CD4-positive, alpha-beta T cell treated with Interleukin-4 for 4 hours (primary cell): ENCODE data around the gene ALK.

Experiments used
- DNase-seq: peaks from one replicate; pipeline ENCODE4 v3.0.0-alpha.2; 2020

The ALK gene

DNA sequence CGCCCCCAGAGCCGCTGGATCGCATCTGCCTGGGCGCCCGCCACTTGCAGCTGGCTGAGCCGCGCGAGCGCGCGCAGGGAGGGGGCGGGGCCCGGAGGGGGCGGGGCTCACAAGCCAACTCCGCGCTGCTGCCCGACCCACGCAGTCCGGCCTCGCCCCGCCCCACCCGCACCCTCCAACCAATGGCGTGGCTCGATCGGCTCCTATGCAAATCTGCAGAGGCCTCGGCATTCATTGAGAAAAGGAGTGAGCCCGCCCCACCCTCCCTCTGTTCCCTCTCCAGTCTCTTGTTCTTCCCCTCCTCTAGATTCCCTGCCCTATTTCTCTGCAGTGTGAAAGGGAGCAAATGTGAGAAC is at the start of gene ALK:
TSS of gene ALK (minus strand) at position 27 of the 356 bp plus-strand sequence. CDS start 927 bp downstream, outside the sequence.
- DNase-seq = peak; percentile 28

DNA sequence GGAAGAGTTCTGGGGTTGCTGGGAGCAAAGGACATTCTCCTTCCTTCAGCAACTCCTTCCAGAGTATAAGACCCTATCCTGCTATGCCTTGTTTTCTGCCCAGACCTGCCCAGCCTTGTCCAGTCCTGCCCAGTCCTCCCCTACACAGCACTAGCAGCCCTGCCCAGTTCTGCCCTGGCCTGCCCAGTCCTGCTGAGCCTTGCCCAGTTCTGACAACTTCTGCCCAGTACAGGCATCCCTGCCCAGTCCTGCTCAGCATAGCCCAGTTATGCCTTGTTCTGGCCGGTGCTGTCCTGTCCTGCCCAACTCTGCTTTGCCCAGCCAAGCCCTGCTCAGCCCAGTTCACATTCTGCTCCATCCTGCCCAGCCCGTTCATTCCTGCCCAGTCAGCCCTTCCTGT is 44.9 kb upstream of the ALK start:
- no peak for DNase-seq

DNA sequence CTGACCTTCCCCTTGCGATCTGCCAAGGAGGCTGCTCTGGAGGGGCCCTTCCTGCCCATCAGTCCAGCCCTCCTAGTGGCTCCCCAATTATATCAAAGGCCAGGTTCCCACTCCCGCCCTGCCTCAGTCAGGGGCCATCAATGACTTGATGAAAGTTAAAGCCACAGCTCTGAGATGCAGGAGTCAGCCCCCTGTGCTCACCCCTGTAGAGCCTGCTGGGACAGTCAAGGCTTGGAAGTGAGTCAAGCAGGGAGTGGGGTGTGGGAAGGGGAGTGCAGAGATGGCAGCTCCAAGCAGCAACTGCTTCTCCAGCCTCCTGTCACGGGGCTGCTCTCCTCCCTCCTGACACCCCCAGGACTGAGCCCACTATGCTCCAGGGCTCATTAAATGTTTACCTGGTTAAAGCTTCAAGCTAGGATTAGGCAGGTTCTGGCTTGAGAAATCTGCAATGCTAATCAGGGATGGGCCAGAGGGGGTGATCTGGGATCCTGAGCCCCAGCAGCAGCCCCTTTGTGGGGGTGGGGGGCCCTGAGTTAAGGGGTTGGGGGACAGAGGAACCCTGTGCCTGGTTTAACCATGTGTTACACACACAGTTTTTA is 42.7 kb upstream of the ALK start:
- DNase-seq = no peak

- no peak for DNase-seq
These were observed 41.5 kb upstream of the ALK start for GRCh38 chr2:29962922-29963321.

- no peak for DNase-seq
These were observed 32.9 kb upstream of the ALK start for GRCh38 chr2:29954316-29954715.

- no peak for DNase-seq
These were observed 31.6 kb upstream of the ALK start for GRCh38 chr2:29952973-29953372.

GRCh38 chr2:29951576-29951975 is 30.2 kb upstream of the ALK start:
- DNase-seq = no peak

DNA sequence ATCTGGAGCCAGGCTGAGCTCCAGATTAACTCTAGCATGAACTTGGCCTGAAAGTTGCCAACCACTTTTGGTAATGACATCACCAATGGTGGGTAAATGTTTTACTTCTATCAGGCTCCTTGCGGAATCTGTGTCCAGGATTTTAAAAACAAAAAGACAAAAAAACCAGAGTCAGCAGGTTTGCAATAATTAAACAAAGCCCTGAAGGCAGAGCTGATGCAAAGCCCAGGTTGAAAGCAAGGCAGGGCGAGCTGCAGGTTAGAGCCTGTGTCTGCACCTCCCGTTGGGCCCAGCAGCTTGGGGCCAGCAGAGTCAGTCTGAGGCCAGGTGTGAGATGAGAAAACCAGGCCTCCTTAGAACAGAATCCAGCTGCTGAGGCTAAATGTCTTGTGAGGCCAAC is 29.1 kb upstream of the ALK start:
- DNase-seq = no peak

- no peak for DNase-seq
These were observed 27.7 kb upstream of the ALK start for GRCh38 chr2:29949042-29949441.

GRCh38 chr2:29946505-29946904 is 25.1 kb upstream of the ALK start:
- no peak for DNase-seq

DNA sequence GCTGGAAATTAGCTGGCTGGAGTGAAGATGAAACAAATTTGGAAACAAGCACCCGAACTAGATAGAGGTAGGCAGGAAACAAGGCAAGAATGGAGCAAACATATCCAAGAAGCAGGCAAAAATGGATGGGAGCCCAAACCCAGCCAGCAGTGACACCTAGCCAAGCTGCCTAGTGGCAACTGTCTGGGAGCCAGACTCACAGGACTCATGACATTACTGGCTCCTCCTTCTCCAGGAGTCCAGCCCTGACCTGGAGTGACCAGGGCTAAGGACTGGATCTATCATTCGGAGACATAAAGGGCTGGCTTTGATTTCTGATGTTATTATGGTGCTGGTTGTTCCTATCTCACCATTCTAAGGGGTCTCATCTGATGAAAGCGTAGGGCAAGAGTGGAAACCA is 21.3 kb upstream of the ALK start:
- no peak for DNase-seq

DNA sequence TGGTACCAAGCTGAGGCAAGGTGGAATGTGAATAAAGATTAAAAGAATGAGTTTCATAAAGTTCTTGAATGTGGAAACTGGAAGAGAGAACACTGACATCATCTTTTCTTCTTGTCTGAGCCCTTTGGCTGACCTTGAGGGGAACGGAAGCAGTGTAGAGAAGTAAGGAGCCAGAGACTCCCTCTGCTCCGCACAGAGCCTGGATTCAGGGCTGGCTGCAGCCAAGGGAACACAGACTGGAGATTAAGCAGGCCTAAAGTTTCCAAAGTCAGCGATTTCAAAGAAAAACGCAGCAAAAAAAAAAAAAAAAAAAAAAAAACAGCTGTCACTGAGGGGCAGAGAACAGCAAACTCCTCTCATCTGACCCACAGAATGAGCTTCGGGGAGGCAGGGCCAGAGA is 19.3 kb upstream of the ALK start:
- no peak for DNase-seq

DNA sequence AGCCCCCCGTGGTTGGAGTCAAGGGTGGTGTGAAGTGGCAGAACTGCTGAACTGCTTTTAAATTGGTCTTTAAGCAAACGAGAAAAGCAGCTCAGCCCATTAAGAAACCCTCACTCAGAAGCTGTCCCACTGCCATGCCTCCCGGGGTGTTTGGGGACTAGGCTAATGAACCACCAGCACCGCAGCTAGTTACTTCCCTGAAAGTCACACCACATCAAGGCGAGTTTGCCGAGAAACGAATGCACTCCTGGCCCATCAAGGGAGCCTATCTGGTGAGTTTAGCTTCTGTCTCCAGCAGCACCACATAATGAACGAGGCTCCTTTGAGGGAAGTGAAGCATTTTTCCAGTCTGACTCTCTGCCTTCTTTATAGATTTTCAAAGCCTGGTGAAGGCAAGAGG is 14.6 kb upstream of the ALK start:
- no peak for DNase-seq

DNA sequence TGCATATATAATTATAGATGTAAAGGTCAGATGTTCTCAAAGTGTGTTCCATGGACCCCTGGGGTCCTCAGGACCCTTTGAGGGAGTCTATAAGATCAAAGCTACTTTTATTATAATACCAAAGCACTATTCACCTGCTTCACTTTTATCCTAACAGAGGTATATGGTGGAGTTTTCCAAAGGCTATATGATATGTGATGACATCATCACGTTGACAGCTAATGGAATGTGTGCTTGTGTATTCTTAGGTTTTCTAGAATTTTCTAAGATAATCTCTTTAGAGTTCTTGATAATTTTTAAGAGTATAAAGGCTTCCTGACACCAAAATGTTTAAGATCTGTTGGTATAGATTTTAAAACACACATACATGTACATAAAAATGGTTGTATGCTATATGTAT is 10.4 kb upstream of the ALK start:
- no peak for DNase-seq

- DNase-seq = peak; percentile 46
These were observed 1.8 kb upstream of the ALK start for GRCh38 chr2:29923110-29923721.

GRCh38 chr2:29922605-29923004 is 1.2 kb upstream of the ALK start:
- no peak for DNase-seq

GRCh38 chr2:29920631-29921559 is 491 bp downstream of the ALK start:
- DNase-seq = no peak

DNA sequence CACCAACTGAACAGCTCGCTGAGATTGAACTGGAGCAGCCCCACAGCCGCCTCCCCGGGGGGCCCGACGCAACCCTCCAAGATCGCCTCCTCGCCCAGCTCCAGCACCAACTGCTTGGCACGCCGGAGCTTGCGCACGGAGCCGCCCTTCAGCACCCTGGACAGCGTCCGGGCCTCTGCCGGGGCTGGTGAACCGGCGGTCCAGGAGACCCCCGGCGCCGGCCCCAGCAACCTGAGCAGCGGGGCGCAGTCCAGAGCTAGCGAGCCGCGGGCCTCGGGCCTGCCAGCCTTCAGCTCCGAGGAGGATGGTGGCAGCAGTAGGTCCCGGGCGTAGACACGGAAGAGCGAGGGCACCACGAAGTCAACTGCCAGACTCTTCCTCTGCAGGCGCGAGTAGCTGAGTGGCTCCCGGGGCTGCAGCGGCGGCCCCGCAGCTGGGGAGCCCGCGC is 1.2 kb downstream of the ALK start:
- DNase-seq = no peak

DNA sequence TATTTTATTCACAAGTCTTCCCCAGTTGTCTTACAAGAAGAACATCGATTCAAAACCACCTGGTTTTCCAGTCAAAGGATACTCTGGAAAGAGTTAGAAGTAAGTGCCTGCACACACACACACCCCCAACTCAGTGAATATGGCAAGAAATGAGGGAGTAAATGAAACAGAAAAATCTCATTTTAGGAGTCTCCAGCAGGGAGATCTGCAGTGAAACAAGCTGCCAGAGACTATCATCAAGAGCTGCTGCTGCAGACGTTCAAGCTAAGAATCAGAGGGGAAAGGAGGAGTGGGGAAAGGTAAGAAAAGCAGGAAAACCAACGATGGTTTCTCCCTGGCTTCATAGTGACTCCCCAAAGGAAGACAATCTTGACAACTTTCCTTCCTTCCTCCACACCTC is 2.4 kb downstream of the ALK start:
- no peak for DNase-seq

- DNase-seq = no peak
These were observed 3.6 kb downstream of the ALK start for GRCh38 chr2:29917781-29918180.

DNA sequence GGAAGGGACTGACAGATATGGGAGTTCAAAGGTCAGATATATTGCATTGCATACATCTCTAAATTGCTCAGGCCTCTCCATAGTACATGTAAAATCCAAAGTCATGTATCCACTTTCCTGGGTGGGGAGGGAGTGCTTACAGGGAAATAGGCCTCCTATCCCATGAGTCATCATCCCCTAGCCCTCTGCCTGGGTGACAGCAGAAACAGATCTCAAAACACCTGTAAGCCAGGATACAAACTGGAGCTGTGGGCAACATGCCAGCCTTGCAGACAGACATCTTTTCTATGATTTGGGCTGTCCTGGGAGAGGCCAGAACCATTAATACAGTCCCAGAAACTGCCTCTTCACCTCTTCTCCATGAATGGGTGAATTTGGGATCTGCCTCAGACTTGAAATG is 4.8 kb downstream of the ALK start:
- no peak for DNase-seq

DNA sequence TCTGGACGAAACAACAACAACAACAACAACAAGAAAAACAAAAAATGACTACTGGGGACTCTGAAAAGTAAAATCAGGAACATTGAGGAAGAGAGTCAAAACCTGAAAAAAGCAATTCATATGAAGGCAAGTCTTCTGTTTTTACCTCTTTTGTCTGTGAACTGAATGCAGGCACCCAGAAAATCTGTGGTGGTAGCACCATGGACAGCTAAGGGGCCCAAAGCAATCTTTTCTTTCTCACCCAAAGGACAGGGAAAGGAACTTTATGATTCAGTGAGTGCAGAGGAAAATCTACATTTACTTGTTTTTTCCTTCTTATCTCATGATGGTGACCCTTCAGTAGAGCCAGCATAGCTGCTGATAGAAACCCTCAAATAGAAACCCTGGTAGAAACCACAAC is 10.4 kb downstream of the ALK start:
- no peak for DNase-seq

DNA sequence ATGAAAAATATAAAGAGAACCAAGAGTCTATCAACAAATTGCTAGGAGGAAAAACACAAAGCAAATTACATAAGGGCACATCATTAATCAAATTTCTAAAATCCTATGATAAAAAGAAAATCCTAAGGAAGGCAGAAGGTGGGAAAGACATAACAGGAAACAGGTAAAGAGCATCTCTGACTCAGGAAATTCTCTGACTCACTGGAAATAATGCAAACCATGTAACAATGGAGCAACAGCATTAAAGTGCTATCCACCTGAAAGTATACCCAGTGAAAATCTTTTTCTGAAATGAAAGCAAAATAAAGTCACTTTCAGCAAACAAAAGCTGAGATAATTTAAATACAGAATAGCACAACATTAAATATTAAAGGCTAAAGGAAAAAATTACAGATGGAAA is 10.9 kb downstream of the ALK start:
- DNase-seq = no peak

DNA sequence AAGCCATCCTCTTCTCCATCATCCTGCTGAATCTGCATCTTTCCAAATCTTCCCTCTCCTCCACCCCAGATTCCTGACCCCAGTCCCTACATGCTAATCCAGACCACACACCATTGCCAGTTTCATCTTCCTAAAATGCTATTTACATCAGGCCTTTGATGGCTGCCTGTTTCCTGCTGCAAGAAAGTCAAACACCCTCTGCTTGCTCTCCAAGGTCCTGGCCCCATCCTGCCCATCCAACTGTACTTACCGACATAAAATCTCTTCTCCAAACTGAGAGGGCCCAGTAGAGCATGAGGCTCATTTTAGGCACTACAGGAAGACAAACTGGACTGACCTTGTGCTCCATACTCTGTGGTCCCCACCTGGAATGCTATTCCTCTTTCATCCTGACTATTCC is 19.0 kb downstream of the ALK start:
- no peak for DNase-seq
